Rectal smooth muscle tissue (tissue), 1 donor: ENCODE data around the gene GDPD2.

ENCODE experiments used
- H3K27ac ChIP-seq: one replicate; pipeline ENCODE4 v1.7.0; 2013; ENCODE audit warnings: low read depth, low read length, inconsistent platforms
- H3K27me3 ChIP-seq: one replicate; pipeline ENCODE4 v1.7.0; 2013; ENCODE audit warnings: low read length; ENCODE audit not compliant: control insufficient read depth, insufficient read depth
- H3K36me3 ChIP-seq: one replicate; pipeline ENCODE4 v1.7.0; 2013; ENCODE audit warnings: low read length; ENCODE audit not compliant: control insufficient read depth, insufficient read depth
- H3K4me1 ChIP-seq: one replicate; pipeline ENCODE4 v1.7.0; 2013; ENCODE audit warnings: low read length; ENCODE audit not compliant: control insufficient read depth, insufficient read depth
- H3K4me3 ChIP-seq: one replicate; pipeline ENCODE4 v1.7.0; 2013; ENCODE audit warnings: low read length
- H3K9ac ChIP-seq: one replicate; pipeline ENCODE4 v1.7.0; 2013; ENCODE audit warnings: low read length

Gene GDPD2

GRCh38 chrX:70444946-70445656 lies 22.0 kb downstream of the GDPD2 start:
- no peaks in the 10 kb centered on the region for H3K36me3 ChIP-seq
- no peak overlapping the region for H3K27ac ChIP-seq
- peaks cover 9% of the 10 kb centered on the region for H3K27me3 ChIP-seq
- no peaks in the 10 kb centered on the region for H3K4me1 ChIP-seq
- no peak overlapping the region for H3K4me3 ChIP-seq
- H3K9ac ChIP-seq = no peak overlapping the region

GRCh38 chrX:70445951-70446350 lies 22.8 kb downstream of the GDPD2 start:
- H3K4me1 ChIP-seq = no peaks in the 10 kb centered on the region
- no peak overlapping the region for H3K4me3 ChIP-seq
- H3K27me3 ChIP-seq = peaks cover 10% of the 10 kb centered on the region
- no peak overlapping the region for H3K27ac ChIP-seq
- H3K9ac ChIP-seq = no peak overlapping the region
- H3K36me3 ChIP-seq = no peaks in the 10 kb centered on the region

- no peak overlapping the region for H3K9ac ChIP-seq
- H3K36me3 ChIP-seq = no peaks in the 10 kb centered on the region
- H3K4me3 ChIP-seq = no peak overlapping the region
- no peak overlapping the region for H3K27ac ChIP-seq
- H3K4me1 ChIP-seq = no peaks in the 10 kb centered on the region
- peaks cover 10% of the 10 kb centered on the region for H3K27me3 ChIP-seq
These were observed 23.6 kb downstream of the GDPD2 start for GRCh38 chrX:70446380-70447350.

GRCh38 chrX:70449457-70449966 lies 26.4 kb downstream of the GDPD2 start:
- Histone ChIP-seq H3K27me3 (peaks cover 7% of the 10 kb centered on the region), H3K4me3 (no peak overlapping the region), H3K9ac (no peak overlapping the region), H3K36me3 (no peaks in the 10 kb centered on the region), H3K4me1 (no peaks in the 10 kb centered on the region), H3K27ac (no peak overlapping the region)

GRCh38 chrX:70452143-70452733 lies 29.1 kb downstream of the GDPD2 start:
- Histone ChIP-seq H3K27ac (no peak overlapping the region), H3K27me3 (peaks cover 2% of the 10 kb centered on the region)

GRCh38 chrX:70453024-70453618 lies 30.0 kb downstream of the GDPD2 start:
- peaks cover 2% of the 10 kb centered on the region for H3K27me3 ChIP-seq
- no peaks in the 10 kb centered on the region for H3K36me3 ChIP-seq
- no peak overlapping the region for H3K27ac ChIP-seq
- H3K9ac ChIP-seq = no peak overlapping the region
- H3K4me3 ChIP-seq = peak overlapping the region; percentile 65
- H3K4me1 ChIP-seq = no peaks in the 10 kb centered on the region

More at GRCh38 chrX:70452143-70452733, 29.1 kb downstream of the GDPD2 start:
- Histone ChIP-seq H3K36me3 (no peaks in the 10 kb centered on the region), H3K4me3 (peak overlapping the region; percentile 65), H3K9ac (no peak overlapping the region), H3K4me1 (no peaks in the 10 kb centered on the region)

GRCh38 chrX:70454441-70455365 lies 31.6 kb downstream of the GDPD2 start:
- peak overlapping the region; percentile 71 for H3K27ac ChIP-seq
- H3K9ac ChIP-seq = peak overlapping the region; percentile 73
- no peaks in the 10 kb centered on the region for H3K4me1 ChIP-seq
- H3K36me3 ChIP-seq = no peaks in the 10 kb centered on the region
- peaks cover 2% of the 10 kb centered on the region for H3K27me3 ChIP-seq
- peak overlapping the region; percentile 65 for H3K4me3 ChIP-seq

- no peaks in the 10 kb centered on the region for H3K4me1 ChIP-seq
- H3K27me3 ChIP-seq = no peaks in the 10 kb centered on the region
- H3K9ac ChIP-seq = peak overlapping the region; percentile 73
- H3K4me3 ChIP-seq = peak overlapping the region; percentile 65
- H3K27ac ChIP-seq = peak overlapping the region; percentile 71
- H3K36me3 ChIP-seq = no peaks in the 10 kb centered on the region
These were observed 32.5 kb downstream of the GDPD2 start for GRCh38 chrX:70455366-70456202.

- Histone ChIP-seq H3K4me1 (no peaks in the 10 kb centered on the region), H3K4me3 (peak overlapping the region; percentile 65), H3K27ac (peak overlapping the region; percentile 71), H3K27me3 (no peaks in the 10 kb centered on the region), H3K36me3 (no peaks in the 10 kb centered on the region), H3K9ac (no peak overlapping the region)
These were observed 33.1 kb downstream of the GDPD2 start for GRCh38 chrX:70456256-70456655.

GRCh38 chrX:70461026-70461425 lies 37.9 kb downstream of the GDPD2 start:
- no peaks in the 10 kb centered on the region for H3K36me3 ChIP-seq
- no peaks in the 10 kb centered on the region for H3K27me3 ChIP-seq
- no peaks in the 10 kb centered on the region for H3K4me1 ChIP-seq
- no peak overlapping the region for H3K9ac ChIP-seq
- no peak overlapping the region for H3K27ac ChIP-seq
- H3K4me3 ChIP-seq = no peak overlapping the region
